Erythroblast (primary cell): ENCODE results near the gene CKS1B.

Experiments
- DNase-seq, 2 experiments: peaks; one replicate each; lab custom pipeline; 2025; lab: John Stamatoyannopoulos, UW
- GATA1 ChIP-seq: IDR thresholded peaks from 2 replicates; pipeline ENCODE4 v1.6.1; 2011; ENCODE audit warnings: low read depth, mild to moderate bottlenecking, control low read depth, low read length, moderate library complexity
- POLR2A ChIP-seq: IDR thresholded peaks from 2 replicates; pipeline ENCODE4 v1.6.1; 2011; ENCODE audit warnings: mild to moderate bottlenecking, low read length

The CKS1B gene

GRCh38 chr1:155022136-155022926 lies 47.9 kb downstream of the CKS1B start:
- DNase-seq = no peak
- no peak for TF ChIP-seq GATA1

- TF ChIP-seq POLR2A (no peak), GATA1 (no peak)
- peak; percentile 61 to 68 for DNase-seq
Observed at GRCh38 chr1:155022927-155023236, 48.4 kb downstream of the CKS1B start.

- no peak for DNase-seq
- TF ChIP-seq POLR2A = no peak
- no peak for TF ChIP-seq GATA1
Observed at GRCh38 chr1:155023627-155024026, 49.1 kb downstream of the CKS1B start.

- DNase-seq = no peak
- TF ChIP-seq GATA1 (no peak), POLR2A (no peak)
Observed at GRCh38 chr1:155024315-155024714, 49.8 kb downstream of the CKS1B start.

GRCh38 chr1:155026154-155026553 lies 51.7 kb downstream of the CKS1B start:
- DNase-seq = no peak
- TF ChIP-seq POLR2A = no peak
- no peak for TF ChIP-seq GATA1

- no peak for TF ChIP-seq POLR2A
- DNase-seq = no peak
Observed at GRCh38 chr1:155026588-155026987, 52.1 kb downstream of the CKS1B start.
